ENCODE results near the gene THYN1. TPM values are rescaled to one million over a fixed set of nuclear protein-coding genes. Genes with fewer than 3 reads are reported as not detected.
"Not testable (repeated sequence)": the region's sequence is repeated elsewhere in the genome, so short reads cannot be mapped to it uniquely, and the experiment has no call there.

The THYN1 gene
- total and polyA plus RNA-seq, 4 donors = 54.4 to 91.2 (median 73.2) TPM

- Histone ChIP-seq H3K27ac (ENCODE audit: low read depth, low read length) (no peak overlapping the region), H3K4me1 (ENCODE audit: control insufficient read depth, insufficient read depth, low read length) (peaks cover 13% of the 10 kb centered on the region), H3K9me3 (ENCODE audit: control insufficient read depth, insufficient read depth, low read length) (no peaks in the 10 kb centered on the region), H3K27me3 (ENCODE audit: control insufficient read depth, insufficient read depth, low read length) (peaks cover 2% of the 10 kb centered on the region), H3K4me3 (ENCODE audit: low read depth, low read length) (no peak overlapping the region), H3K36me3 (ENCODE audit: control insufficient read depth, insufficient read depth, low read length) (no peaks in the 10 kb centered on the region)
- 82% methylated on average over 9 of the region's 13 CpGs for WGBS (ENCODE audit: insufficient coverage)
- no peak for DNase-seq (ENCODE audit: low read depth in 4 of 6, low spot score in 6 of 6)
Measured at GRCh38 chr11:134288486-134288885, 35.3 kb upstream of the THYN1 start.

GRCh38 chr11:134287561-134287960 lies 34.4 kb upstream of the THYN1 start:
- H3K4me3 ChIP-seq (ENCODE audit: low read depth, low read length) = no peak overlapping the region
- 54% methylated on average over 11 of the region's 12 CpGs for WGBS (ENCODE audit: insufficient coverage)
- peaks cover 15% of the 10 kb centered on the region for H3K4me1 ChIP-seq (ENCODE audit: control insufficient read depth, insufficient read depth, low read length)
- no peak for DNase-seq (ENCODE audit: low read depth in 4 of 6, low spot score in 6 of 6)
- H3K36me3 ChIP-seq (ENCODE audit: control insufficient read depth, insufficient read depth, low read length) = no peaks in the 10 kb centered on the region
- H3K27ac ChIP-seq (ENCODE audit: low read depth, low read length) = no peak overlapping the region
- H3K27me3 ChIP-seq (ENCODE audit: control insufficient read depth, insufficient read depth, low read length) = peaks cover 2% of the 10 kb centered on the region
- no peaks in the 10 kb centered on the region for H3K9me3 ChIP-seq (ENCODE audit: control insufficient read depth, insufficient read depth, low read length)

DNA sequence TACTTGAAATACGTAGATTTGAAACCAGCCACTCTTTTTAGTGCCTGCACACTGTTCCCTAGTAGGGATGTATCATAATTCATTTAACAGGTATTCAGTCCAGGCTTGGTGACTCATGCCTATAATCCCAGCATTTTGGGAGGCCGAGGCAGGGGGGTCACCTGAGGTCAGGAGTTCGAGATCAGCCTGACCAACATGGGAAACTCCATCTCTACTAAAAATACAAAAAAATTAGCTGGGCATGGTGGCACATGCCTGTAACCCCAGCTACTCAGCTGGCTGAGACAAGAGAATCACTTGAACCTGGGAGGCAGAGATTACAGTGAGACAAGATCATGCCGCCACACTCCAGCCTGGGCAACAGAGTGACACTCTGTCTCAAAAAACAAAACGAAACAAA lies 31.2 kb upstream of the THYN1 start:
- not testable (repeated sequence) for H3K27ac ChIP-seq (ENCODE audit: low read depth, low read length); H3K9me3 ChIP-seq (ENCODE audit: control insufficient read depth, insufficient read depth, low read length); H3K4me3 ChIP-seq (ENCODE audit: low read depth, low read length); H3K36me3 ChIP-seq (ENCODE audit: control insufficient read depth, insufficient read depth, low read length); DNase-seq (ENCODE audit: low read depth in 4 of 6, low spot score in 6 of 6); H3K27me3 ChIP-seq (ENCODE audit: control insufficient read depth, insufficient read depth, low read length)
- WGBS (ENCODE audit: insufficient coverage) = 100% methylated on average over 2 of the region's 5 CpGs
- peaks cover 20% of the 10 kb centered on the region for H3K4me1 ChIP-seq (ENCODE audit: control insufficient read depth, insufficient read depth, low read length)

- 88% methylated on average over 16 of the region's 16 CpGs for WGBS (ENCODE audit: insufficient coverage)
- no peak overlapping the region for H3K27ac ChIP-seq (ENCODE audit: low read depth, low read length)
- no peak for DNase-seq (ENCODE audit: low read depth in 4 of 6, low spot score in 6 of 6)
Measured at GRCh38 chr11:134283461-134284230, 30.5 kb upstream of the THYN1 start.

DNA sequence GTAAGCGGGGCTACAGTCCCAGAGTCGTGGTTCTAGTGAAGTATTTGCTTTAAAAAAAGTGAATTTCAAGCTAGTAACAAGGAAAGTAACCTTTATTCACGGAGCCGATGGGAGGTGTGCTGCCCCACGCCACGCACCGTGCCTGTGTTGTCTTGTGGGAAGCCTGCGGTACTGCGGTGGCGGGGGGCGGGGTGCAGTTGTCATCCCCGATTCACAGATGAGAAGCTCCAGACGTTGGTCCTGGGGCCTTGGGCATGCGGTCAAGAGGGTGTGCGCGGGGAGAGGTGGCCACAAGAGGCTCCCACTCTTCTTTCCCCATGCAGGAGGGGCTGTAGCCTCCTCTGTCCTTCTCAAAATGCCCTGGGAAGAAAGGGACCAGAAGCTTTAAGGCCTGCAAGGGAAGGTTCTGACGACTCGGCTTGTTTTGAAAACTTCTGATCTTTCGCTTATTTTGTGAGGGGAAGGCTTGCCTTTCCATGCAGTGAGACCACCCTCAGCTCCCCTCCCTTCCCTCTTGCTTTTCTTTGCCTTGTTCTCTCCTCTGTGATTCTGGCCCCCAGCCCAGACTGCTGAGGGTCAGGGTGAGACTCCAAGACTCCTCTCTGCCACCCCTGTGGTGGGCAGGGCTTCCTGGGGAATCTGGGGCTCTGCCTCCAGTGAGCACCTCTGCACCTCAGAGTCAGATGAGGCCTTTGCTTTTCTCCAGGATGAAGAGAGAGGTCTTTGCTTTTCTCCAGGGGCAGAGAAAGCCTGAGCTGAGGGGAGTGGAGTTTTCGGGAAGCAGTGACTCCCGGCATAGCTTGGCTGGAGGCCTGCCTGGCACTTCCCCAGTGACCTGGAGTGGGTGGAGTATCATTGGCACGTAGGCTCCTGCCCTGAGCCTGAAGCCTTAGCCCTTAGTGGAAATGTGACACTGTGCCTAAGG lies 29.2 kb upstream of the THYN1 start:
- Histone ChIP-seq H3K36me3 (ENCODE audit: control insufficient read depth, insufficient read depth, low read length) (no peaks in the 10 kb centered on the region), H3K27me3 (ENCODE audit: control insufficient read depth, insufficient read depth, low read length) (peaks cover 12% of the 10 kb centered on the region), H3K9me3 (ENCODE audit: control insufficient read depth, insufficient read depth, low read length) (no peaks in the 10 kb centered on the region), H3K27ac (ENCODE audit: low read depth, low read length) (no peak overlapping the region), H3K4me1 (ENCODE audit: control insufficient read depth, insufficient read depth, low read length) (peaks cover 12% of the 10 kb centered on the region), H3K4me3 (ENCODE audit: low read depth, low read length) (no peak overlapping the region)
- 82% methylated on average over 17 of the region's 22 CpGs for WGBS (ENCODE audit: insufficient coverage)
- peak in 1 of 6 donors; percentile 25 for DNase-seq (ENCODE audit: low read depth in 4 of 6, low spot score in 6 of 6)

More at GRCh38 chr11:134283461-134284230, 30.5 kb upstream of the THYN1 start:
- H3K4me3 ChIP-seq (ENCODE audit: low read depth, low read length) = no peak overlapping the region
- H3K27me3 ChIP-seq (ENCODE audit: control insufficient read depth, insufficient read depth, low read length) = no peaks in the 10 kb centered on the region
- H3K36me3 ChIP-seq (ENCODE audit: control insufficient read depth, insufficient read depth, low read length) = no peaks in the 10 kb centered on the region
- H3K4me1 ChIP-seq (ENCODE audit: control insufficient read depth, insufficient read depth, low read length) = peaks cover 20% of the 10 kb centered on the region
- H3K9me3 ChIP-seq (ENCODE audit: control insufficient read depth, insufficient read depth, low read length) = no peaks in the 10 kb centered on the region

GRCh38 chr11:134281635-134282034 lies 28.5 kb upstream of the THYN1 start:
- WGBS (ENCODE audit: insufficient coverage) = 60% methylated on average over 2 of the region's 17 CpGs
- H3K9me3 ChIP-seq (ENCODE audit: control insufficient read depth, insufficient read depth, low read length); H3K36me3 ChIP-seq (ENCODE audit: control insufficient read depth, insufficient read depth, low read length); DNase-seq (ENCODE audit: low read depth in 4 of 6, low spot score in 6 of 6); H3K4me3 ChIP-seq (ENCODE audit: low read depth, low read length); H3K27ac ChIP-seq (ENCODE audit: low read depth, low read length): not testable (repeated sequence)
- Histone ChIP-seq H3K4me1 (ENCODE audit: control insufficient read depth, insufficient read depth, low read length) (peaks cover 17% of the 10 kb centered on the region), H3K27me3 (ENCODE audit: control insufficient read depth, insufficient read depth, low read length) (peaks cover 20% of the 10 kb centered on the region)

GRCh38 chr11:134278356-134278755 lies 25.2 kb upstream of the THYN1 start:
- Histone ChIP-seq H3K4me1 (ENCODE audit: control insufficient read depth, insufficient read depth, low read length) (peaks cover 27% of the 10 kb centered on the region), H3K36me3 (ENCODE audit: control insufficient read depth, insufficient read depth, low read length) (no peaks in the 10 kb centered on the region), H3K9me3 (ENCODE audit: control insufficient read depth, insufficient read depth, low read length) (no peaks in the 10 kb centered on the region), H3K4me3 (ENCODE audit: low read depth, low read length) (no peak overlapping the region), H3K27ac (ENCODE audit: low read depth, low read length) (no peak overlapping the region), H3K27me3 (ENCODE audit: control insufficient read depth, insufficient read depth, low read length) (peaks cover 49% of the 10 kb centered on the region)
- WGBS (ENCODE audit: insufficient coverage) = 98% methylated on average over 4 of the region's 4 CpGs
- DNase-seq (ENCODE audit: low read depth in 4 of 6, low spot score in 6 of 6) = no peak

DNA sequence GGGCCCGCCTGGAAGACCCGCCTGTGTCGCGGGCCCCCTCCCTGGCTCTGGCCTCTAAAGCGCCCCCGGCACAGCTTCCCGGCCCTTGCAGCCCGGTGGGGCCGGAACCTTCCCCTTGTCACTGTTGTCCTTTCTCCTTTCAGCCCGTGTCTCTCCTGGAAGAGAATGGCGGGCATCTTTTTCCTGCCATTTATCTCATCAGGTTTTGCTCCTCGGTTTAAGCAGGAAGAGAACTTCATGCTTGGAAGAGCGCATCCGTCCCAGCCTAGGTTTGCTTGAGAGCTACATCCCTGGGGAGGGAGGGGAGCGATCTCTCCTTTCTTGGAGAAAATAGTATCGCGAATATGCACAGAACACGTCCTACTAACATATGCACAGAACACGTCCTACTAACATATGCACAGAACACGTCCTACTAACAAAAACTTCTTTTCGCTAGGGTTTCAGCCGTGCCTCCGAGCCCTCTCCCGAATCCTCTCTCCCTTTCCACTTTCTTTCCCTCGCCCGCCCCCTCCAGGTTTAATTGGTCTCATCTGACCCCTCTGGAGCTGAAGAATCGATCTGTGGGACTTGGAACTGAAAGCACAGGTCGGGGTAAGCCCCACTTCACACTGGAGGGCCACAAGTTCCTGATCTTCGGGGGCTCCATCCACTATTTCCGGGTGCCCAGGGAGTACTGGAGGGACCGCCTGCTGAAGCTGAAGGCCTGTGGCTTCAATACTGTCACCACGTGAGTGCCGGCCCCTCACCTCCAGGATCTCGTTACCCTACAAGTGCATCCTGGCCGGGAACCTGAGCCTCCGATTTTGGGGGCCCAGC lies 24.2 kb upstream of the THYN1 start:
- Histone ChIP-seq H3K4me3 (ENCODE audit: low read depth, low read length) (no peak overlapping the region), H3K4me1 (ENCODE audit: control insufficient read depth, insufficient read depth, low read length) (peaks cover 23% of the 10 kb centered on the region), H3K36me3 (ENCODE audit: control insufficient read depth, insufficient read depth, low read length) (no peaks in the 10 kb centered on the region), H3K27ac (ENCODE audit: low read depth, low read length) (no peak overlapping the region), H3K27me3 (ENCODE audit: control insufficient read depth, insufficient read depth, low read length) (peaks cover 59% of the 10 kb centered on the region), H3K9me3 (ENCODE audit: control insufficient read depth, insufficient read depth, low read length) (no peaks in the 10 kb centered on the region)
- WGBS (ENCODE audit: insufficient coverage) = 16% methylated on average over 29 of the region's 36 CpGs
- DNase-seq (ENCODE audit: low read depth in 4 of 6, low spot score in 6 of 6) = peak in 2 of 6 donors; percentile 23 to 43
